Measurements from ENCODE around the gene KDM1B. TPM values are rescaled to one million over a fixed set of nuclear protein-coding genes. Genes with fewer than 3 reads are reported as not detected.

Gene KDM1B
- total RNA-seq, 1 donor from 2014 or later, result 22.9 TPM

GRCh38 chr6:18185624-18186023 is 30.4 kb downstream of the KDM1B start:
- DNase-seq (ENCODE audit: low read depth), result no peak
- Histone ChIP-seq H3K4me3 (ENCODE audit: low read depth, low read length) (no peak overlapping the region), H3K27me3 (ENCODE audit: control insufficient read depth, insufficient read depth, low read length) (no peaks in the 10 kb centered on the region), H3K36me3 (ENCODE audit: control insufficient read depth, insufficient read depth, low read length) (no peaks in the 10 kb centered on the region)
- TF ChIP-seq, protein P1, sequence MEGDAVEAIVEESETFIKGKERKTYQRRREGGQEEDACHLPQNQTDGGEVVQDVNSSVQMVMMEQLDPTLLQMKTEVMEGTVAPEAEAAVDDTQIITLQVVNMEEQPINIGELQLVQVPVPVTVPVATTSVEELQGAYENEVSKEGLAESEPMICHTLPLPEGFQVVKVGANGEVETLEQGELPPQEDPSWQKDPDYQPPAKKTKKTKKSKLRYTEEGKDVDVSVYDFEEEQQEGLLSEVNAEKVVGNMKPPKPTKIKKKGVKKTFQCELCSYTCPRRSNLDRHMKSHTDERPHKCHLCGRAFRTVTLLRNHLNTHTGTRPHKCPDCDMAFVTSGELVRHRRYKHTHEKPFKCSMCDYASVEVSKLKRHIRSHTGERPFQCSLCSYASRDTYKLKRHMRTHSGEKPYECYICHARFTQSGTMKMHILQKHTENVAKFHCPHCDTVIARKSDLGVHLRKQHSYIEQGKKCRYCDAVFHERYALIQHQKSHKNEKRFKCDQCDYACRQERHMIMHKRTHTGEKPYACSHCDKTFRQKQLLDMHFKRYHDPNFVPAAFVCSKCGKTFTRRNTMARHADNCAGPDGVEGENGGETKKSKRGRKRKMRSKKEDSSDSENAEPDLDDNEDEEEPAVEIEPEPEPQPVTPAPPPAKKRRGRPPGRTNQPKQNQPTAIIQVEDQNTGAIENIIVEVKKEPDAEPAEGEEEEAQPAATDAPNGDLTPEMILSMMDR (IDR thresholded peaks at IDR 0.05; ENCODE audit: insufficient read depth, low read length, poor library complexity, severe bottlenecking), result no peak

GRCh38 chr6:18186033-18186432 is 30.8 kb downstream of the KDM1B start:
- DNase-seq (ENCODE audit: low read depth), result no peak
- TF ChIP-seq, protein P1 (IDR thresholded peaks at IDR 0.05; ENCODE audit: insufficient read depth, low read length, poor library complexity, severe bottlenecking), result no peak
- no peak overlapping the region for H3K4me3 ChIP-seq (ENCODE audit: low read depth, low read length)
- H3K36me3 ChIP-seq (ENCODE audit: control insufficient read depth, insufficient read depth, low read length), result no peaks in the 10 kb centered on the region
- no peaks in the 10 kb centered on the region for H3K27me3 ChIP-seq (ENCODE audit: control insufficient read depth, insufficient read depth, low read length)

DNA sequence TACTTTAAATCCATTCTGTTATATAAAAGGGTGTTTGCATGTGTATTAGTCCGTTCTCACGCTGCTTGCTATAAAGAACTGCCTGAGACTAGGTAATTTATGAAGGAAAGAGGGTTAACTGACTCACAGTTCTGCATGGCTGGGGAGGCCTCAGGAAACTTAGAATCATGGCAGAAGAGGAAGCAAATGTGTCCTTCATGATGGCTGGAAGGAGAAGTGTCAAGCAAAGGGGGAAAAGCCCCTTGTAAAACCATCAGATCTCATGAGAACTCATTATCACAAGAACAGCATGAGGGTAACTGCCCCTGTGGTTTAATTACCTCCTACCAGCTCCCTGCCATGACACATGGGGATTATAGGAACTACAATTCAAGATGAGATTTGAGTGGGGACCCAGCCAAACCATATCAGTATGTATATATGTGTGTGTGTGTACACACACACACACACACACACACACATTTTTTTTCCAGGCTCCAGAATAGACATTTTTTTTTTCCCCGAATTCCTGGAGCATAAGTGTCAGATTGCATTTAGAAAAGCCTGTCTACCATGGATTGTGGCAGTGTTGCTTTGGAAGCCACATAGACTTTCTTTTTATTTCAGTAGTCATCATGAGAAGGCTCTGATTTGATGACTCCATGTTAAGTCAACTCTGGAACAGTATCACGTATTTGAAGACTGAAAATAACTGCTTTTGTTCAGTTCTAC is 31.5 kb downstream of the KDM1B start:
- H3K4me3 ChIP-seq (ENCODE audit: low read depth, low read length), result no peak overlapping the region
- no peak for DNase-seq (ENCODE audit: low read depth)
- H3K27me3 ChIP-seq (ENCODE audit: control insufficient read depth, insufficient read depth, low read length), result no peaks in the 10 kb centered on the region
- H3K36me3 ChIP-seq (ENCODE audit: control insufficient read depth, insufficient read depth, low read length), result no peaks in the 10 kb centered on the region
- TF ChIP-seq, protein P1 (IDR thresholded peaks at IDR 0.05; ENCODE audit: insufficient read depth, low read length, poor library complexity, severe bottlenecking), result no peak

DNA sequence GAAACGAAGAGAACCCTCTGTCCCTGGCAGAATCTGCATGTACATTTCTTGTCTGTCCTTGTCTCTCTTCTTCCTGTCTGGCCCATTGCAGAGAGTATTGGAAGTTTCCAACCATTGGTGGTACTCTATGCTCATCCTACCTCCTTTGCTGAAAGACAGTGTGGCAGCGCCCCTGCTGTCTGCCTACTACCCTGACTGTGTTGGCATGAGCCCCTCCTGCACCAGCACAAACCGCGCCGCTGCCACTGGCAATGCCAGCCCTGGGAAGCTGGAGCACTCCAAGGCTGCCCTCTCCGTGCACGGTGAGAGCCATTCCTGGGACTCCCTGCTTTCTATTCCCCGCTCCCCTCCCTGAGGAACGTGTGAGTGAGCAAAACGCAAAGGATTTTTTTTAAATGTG is 32.5 kb downstream of the KDM1B start:
- TF ChIP-seq, protein P1 (IDR thresholded peaks at IDR 0.05; ENCODE audit: insufficient read depth, low read length, poor library complexity, severe bottlenecking), result no peak
- no peaks in the 10 kb centered on the region for H3K27me3 ChIP-seq (ENCODE audit: control insufficient read depth, insufficient read depth, low read length)
- H3K4me3 ChIP-seq (ENCODE audit: low read depth, low read length), result no peak overlapping the region
- no peak for DNase-seq (ENCODE audit: low read depth)
- no peaks in the 10 kb centered on the region for H3K36me3 ChIP-seq (ENCODE audit: control insufficient read depth, insufficient read depth, low read length)

- no peaks in the 10 kb centered on the region for H3K27me3 ChIP-seq (ENCODE audit: control insufficient read depth, insufficient read depth, low read length)
- no peaks in the 10 kb centered on the region for H3K36me3 ChIP-seq (ENCODE audit: control insufficient read depth, insufficient read depth, low read length)
- TF ChIP-seq, protein P1 (IDR thresholded peaks at IDR 0.05; ENCODE audit: insufficient read depth, low read length, poor library complexity, severe bottlenecking), result no peak
- no peak overlapping the region for H3K4me3 ChIP-seq (ENCODE audit: low read depth, low read length)
- no peak for DNase-seq (ENCODE audit: low read depth)
Observed at GRCh38 chr6:18189196-18189595, 34.0 kb downstream of the KDM1B start.

DNA sequence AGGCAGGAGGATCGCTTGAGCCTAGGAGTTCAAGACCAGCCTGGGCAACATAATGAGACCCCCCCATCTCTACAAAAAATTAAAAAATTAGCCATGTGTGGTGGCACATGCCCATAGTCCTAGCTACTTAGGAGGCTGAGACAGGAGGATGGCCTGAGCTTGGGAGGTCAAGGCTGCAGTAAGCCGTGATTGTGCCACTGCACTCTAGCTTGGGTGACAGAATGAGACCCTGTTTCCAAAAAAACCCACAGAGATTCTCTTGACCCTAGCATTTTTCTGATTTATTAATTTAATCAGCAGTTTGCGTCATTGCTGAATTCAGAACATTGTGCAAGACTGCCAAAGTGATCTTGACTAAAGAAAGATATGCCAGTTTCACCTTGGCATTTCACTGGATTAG is 36.8 kb downstream of the KDM1B start:
- Histone ChIP-seq H3K36me3 (ENCODE audit: control insufficient read depth, insufficient read depth, low read length) (no peaks in the 10 kb centered on the region), H3K4me3 (ENCODE audit: low read depth, low read length) (no peak overlapping the region), H3K27me3 (ENCODE audit: control insufficient read depth, insufficient read depth, low read length) (no peaks in the 10 kb centered on the region)
- DNase-seq (ENCODE audit: low read depth), result no peak
- TF ChIP-seq, protein P1 (IDR thresholded peaks at IDR 0.05; ENCODE audit: insufficient read depth, low read length, poor library complexity, severe bottlenecking), result no peak

Data from kidney epithelial cell (primary cell).